ENCODE data around the gene EHHADH. TPM values are rescaled to one million over a fixed set of nuclear protein-coding genes. Genes with fewer than 3 reads are reported as not detected.

Gene EHHADH
- total and polyA plus RNA-seq, 9 of the 15 experiments (the other 6 are each of a cell fraction or from before 2014, with no cell fraction given): 3.6 to 6.4 (median 5.4) TPM

- no peak for TF ChIP-seq ZNF609 (CRISPR knock-in tag; IDR thresholded peaks at IDR 0.05; ENCODE audit: borderline replicate concordance)
- TF ChIP-seq ELF1 (tag; IDR thresholded peaks at IDR 0.05): no peak
- no peak for TF ChIP-seq RAD21 (CRISPR knock-in tag; conservative IDR thresholded peaks at IDR 0.05 in 1 of 2, IDR thresholded peaks at IDR 0.05 in 1 of 2)
- no peak for TF ChIP-seq STAT5A (IDR thresholded peaks at IDR 0.05; ENCODE audit: borderline replicate concordance, low read length)
- no peak for TF ChIP-seq ZNF140 (CRISPR knock-in tag; IDR thresholded peaks at IDR 0.05)
- no peak for TF ChIP-seq POLR2AphosphoS2 (IDR thresholded peaks at IDR 0.05; ENCODE audit: low read length)
- no peak for TF ChIP-seq HNRNPH1 (optimal IDR thresholded peaks at IDR 0.05; ENCODE audit: low read depth, low read length)
- TF ChIP-seq ID3 (CRISPR knock-in tag; IDR thresholded peaks at IDR 0.05): no peak
- TF ChIP-seq ID3 (tag; IDR thresholded peaks at IDR 0.05): no peak
- no peak for TF ChIP-seq PTTG1 (tag; IDR thresholded peaks at IDR 0.05; ENCODE audit: low read depth)
- TF ChIP-seq ZNF41 (CRISPR knock-in tag; conservative IDR thresholded peaks at IDR 0.05): no peak; the same call in 1 of the 2 replicates
- TF ChIP-seq MNT (conservative IDR thresholded peaks at IDR 0.05): 0 out of 4 replicates have a peak, but pooled peaks of 1 of the 2 experiments have one; percentile 34
- no peak for TF ChIP-seq PTRF (tag; IDR thresholded peaks at IDR 0.05)
- no peak for TF ChIP-seq USF2 (CRISPR knock-in tag; IDR thresholded peaks at IDR 0.05)
- TF ChIP-seq TARDBP (IDR thresholded peaks at IDR 0.05): no peak
- no peak for TF ChIP-seq HNRNPK (IDR thresholded peaks at IDR 0.05; ENCODE audit: low read depth, low read length, poor library complexity, severe bottlenecking)
- no peak for TF ChIP-seq NFYB (IDR thresholded peaks at IDR 0.05; ENCODE audit: extremely low read depth, insufficient read length)
- TF ChIP-seq ILK (tag; IDR thresholded peaks at IDR 0.05; ENCODE audit: borderline replicate concordance, low read depth): no peak
- TF ChIP-seq ZNF717 (CRISPR knock-in tag; IDR thresholded peaks at IDR 0.05): no peak
- peak; percentile 68; the same call in 1 of the 2 replicates for TF ChIP-seq SMAD4 (CRISPR knock-in tag; conservative IDR thresholded peaks at IDR 0.05)
These were observed at the start of gene EHHADH (continued) for GRCh38 chr3:185253645-185254410.

Measured in K562 (cell line).